ENCODE data around the gene ASCL2. TPM values are rescaled to one million over a fixed set of nuclear protein-coding genes. Genes with fewer than 3 reads are reported as not detected.
"Not testable (repeated sequence)": the region's sequence is repeated elsewhere in the genome, so short reads cannot be mapped to it uniquely, and the experiment has no call there.

Gene ASCL2
- total RNA-seq, 4 donors from 2014 or later, result 11.4 to 18.0 (median 15.9) TPM

GRCh38 chr11:2247496-2247895 lies 22.9 kb downstream of the ASCL2 start:
- Histone ChIP-seq H3K27ac (no peak overlapping the region), H3K4me3 (no peak overlapping the region), H3K36me3 (no peaks in the 10 kb centered on the region), H3K9me3 (no peaks in the 10 kb centered on the region), H3K27me3 (no peaks in the 10 kb centered on the region), H3K4me1 (no peaks in the 10 kb centered on the region)
- TF ChIP-seq, protein P1, sequence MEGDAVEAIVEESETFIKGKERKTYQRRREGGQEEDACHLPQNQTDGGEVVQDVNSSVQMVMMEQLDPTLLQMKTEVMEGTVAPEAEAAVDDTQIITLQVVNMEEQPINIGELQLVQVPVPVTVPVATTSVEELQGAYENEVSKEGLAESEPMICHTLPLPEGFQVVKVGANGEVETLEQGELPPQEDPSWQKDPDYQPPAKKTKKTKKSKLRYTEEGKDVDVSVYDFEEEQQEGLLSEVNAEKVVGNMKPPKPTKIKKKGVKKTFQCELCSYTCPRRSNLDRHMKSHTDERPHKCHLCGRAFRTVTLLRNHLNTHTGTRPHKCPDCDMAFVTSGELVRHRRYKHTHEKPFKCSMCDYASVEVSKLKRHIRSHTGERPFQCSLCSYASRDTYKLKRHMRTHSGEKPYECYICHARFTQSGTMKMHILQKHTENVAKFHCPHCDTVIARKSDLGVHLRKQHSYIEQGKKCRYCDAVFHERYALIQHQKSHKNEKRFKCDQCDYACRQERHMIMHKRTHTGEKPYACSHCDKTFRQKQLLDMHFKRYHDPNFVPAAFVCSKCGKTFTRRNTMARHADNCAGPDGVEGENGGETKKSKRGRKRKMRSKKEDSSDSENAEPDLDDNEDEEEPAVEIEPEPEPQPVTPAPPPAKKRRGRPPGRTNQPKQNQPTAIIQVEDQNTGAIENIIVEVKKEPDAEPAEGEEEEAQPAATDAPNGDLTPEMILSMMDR (IDR thresholded peaks at IDR 0.05), result no peak
- no peak for TF ChIP-seq EP300 (IDR thresholded peaks at IDR 0.05)
- TF ChIP-seq POLR2A (IDR thresholded peaks at IDR 0.05), result no peak
- no peak for TF ChIP-seq POLR2AphosphoS5 (IDR thresholded peaks at IDR 0.05)
- DNase-seq (ENCODE audit: low spot score in 2 of 2), result no peak
- 66% methylated on average over 7 of the region's 7 CpGs for WGBS

GRCh38 chr11:2240834-2241233 lies 29.6 kb downstream of the ASCL2 start:
- TF ChIP-seq, protein P1 (IDR thresholded peaks at IDR 0.05), result no peak
- TF ChIP-seq POLR2AphosphoS5 (IDR thresholded peaks at IDR 0.05) (no peak), EP300 (IDR thresholded peaks at IDR 0.05) (no peak), POLR2A (IDR thresholded peaks at IDR 0.05) (no peak)
- Histone ChIP-seq H3K9me3 (peaks cover 3% of the 10 kb centered on the region), H3K4me1 (no peaks in the 10 kb centered on the region), H3K27me3 (no peaks in the 10 kb centered on the region), H3K36me3 (no peaks in the 10 kb centered on the region), H3K27ac (no peak overlapping the region), H3K4me3 (no peak overlapping the region)
- WGBS, result 89% methylated on average over 3 of the region's 3 CpGs
- no peak for DNase-seq (ENCODE audit: low spot score in 2 of 2)

DNA sequence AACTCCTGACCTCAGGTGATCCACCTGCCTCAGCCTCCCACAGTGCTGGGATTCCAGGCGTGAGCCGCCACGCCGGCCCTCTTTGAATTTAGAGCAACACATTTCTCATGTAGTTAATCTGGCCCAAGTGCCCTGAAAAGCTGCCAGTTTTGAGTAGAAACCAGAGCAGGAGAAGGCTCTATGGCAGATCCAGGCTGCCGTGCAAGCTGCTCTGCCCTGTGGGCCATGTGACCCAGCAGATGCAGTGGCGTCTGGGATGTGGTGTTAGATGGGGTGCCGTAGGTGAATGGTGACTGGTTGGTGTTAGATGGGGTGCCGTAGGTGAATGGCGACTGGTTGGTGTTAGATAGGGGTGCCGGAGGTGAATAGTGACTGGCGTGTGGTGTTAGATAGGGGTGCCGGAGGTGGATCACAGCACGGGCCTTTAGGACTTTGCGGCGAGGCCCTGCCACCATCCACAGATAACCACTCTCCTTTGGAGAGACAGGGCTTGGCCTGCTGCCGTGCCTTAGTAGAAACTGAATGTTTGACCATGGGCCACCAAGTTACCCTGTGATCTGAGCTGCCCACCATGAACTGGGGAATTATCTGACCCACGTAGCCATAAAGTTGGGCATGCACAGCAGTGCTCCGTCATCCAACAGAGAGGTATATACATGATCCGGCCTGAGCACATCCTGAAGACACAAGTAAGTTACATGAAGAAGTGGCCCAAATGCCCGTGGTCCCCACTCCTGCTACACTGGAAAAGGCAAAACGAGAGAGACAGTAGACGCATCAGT lies 32.7 kb downstream of the ASCL2 start:
- TF ChIP-seq POLR2A (IDR thresholded peaks at IDR 0.05) (no peak), EP300 (IDR thresholded peaks at IDR 0.05) (no peak), POLR2AphosphoS5 (IDR thresholded peaks at IDR 0.05) (no peak)
- TF ChIP-seq, protein P1 (IDR thresholded peaks at IDR 0.05), result no peak
- no peak overlapping the region for H3K27ac ChIP-seq
- WGBS, result 90% methylated on average over 21 of the region's 22 CpGs
- DNase-seq (ENCODE audit: low spot score in 2 of 2), result no peak
- no peak overlapping the region for H3K4me3 ChIP-seq
- no peaks in the 10 kb centered on the region for H3K36me3 ChIP-seq
- no peaks in the 10 kb centered on the region for H3K27me3 ChIP-seq
- H3K4me1 ChIP-seq, result no peaks in the 10 kb centered on the region
- H3K9me3 ChIP-seq, result peaks cover 3% of the 10 kb centered on the region

- not testable (repeated sequence) for H3K27ac ChIP-seq; DNase-seq (ENCODE audit: low spot score in 2 of 2); H3K9me3 ChIP-seq; H3K4me1 ChIP-seq; H3K36me3 ChIP-seq; H3K27me3 ChIP-seq; H3K4me3 ChIP-seq
- 90% methylated on average over 15 of the region's 23 CpGs for WGBS
These were observed 33.8 kb downstream of the ASCL2 start for GRCh38 chr11:2236381-2237134.

GRCh38 chr11:2235588-2236326 lies 34.6 kb downstream of the ASCL2 start:
- no peak for TF ChIP-seq EP300 (IDR thresholded peaks at IDR 0.05)
- H3K27ac ChIP-seq, result no peak overlapping the region

GRCh38 chr11:2234963-2235362 lies 35.4 kb downstream of the ASCL2 start:
- Histone ChIP-seq H3K4me1 (no peaks in the 10 kb centered on the region), H3K4me3 (no peak overlapping the region), H3K9me3 (no peaks in the 10 kb centered on the region), H3K27ac (no peak overlapping the region), H3K36me3 (no peaks in the 10 kb centered on the region), H3K27me3 (no peaks in the 10 kb centered on the region)
- TF ChIP-seq EP300 (IDR thresholded peaks at IDR 0.05) (no peak), POLR2AphosphoS5 (IDR thresholded peaks at IDR 0.05) (no peak), POLR2A (IDR thresholded peaks at IDR 0.05) (no peak)
- TF ChIP-seq, protein P1 (IDR thresholded peaks at IDR 0.05), result no peak
- WGBS, result 82% methylated on average over 10 of the region's 10 CpGs
- no peak for DNase-seq (ENCODE audit: low spot score in 2 of 2)

More at GRCh38 chr11:2235588-2236326, 34.6 kb downstream of the ASCL2 start:
- WGBS, result 84% methylated on average over 14 of the region's 14 CpGs
- no peak overlapping the region for H3K4me3 ChIP-seq
- no peaks in the 10 kb centered on the region for H3K27me3 ChIP-seq
- H3K36me3 ChIP-seq, result no peaks in the 10 kb centered on the region
- DNase-seq (ENCODE audit: low spot score in 2 of 2), result no peak
- H3K4me1 ChIP-seq, result no peaks in the 10 kb centered on the region
- H3K9me3 ChIP-seq, result no peaks in the 10 kb centered on the region
